ENCODE results near the gene MCF2L.

The MCF2L gene

GRCh38 chr13:112951674-112952371 is 17.2 kb upstream of the MCF2L start:
- no peak for DNase-seq

GRCh38 chr13:112952759-112953551 is 16.1 kb upstream of the MCF2L start:
- DNase-seq: no peak

- no peak for DNase-seq
These were observed 15.2 kb upstream of the MCF2L start for GRCh38 chr13:112953591-112954487.

- DNase-seq: no peak
These were observed 14.3 kb upstream of the MCF2L start for GRCh38 chr13:112954488-112955270.

- no peak for DNase-seq
These were observed 13.6 kb upstream of the MCF2L start for GRCh38 chr13:112955271-112955937.

- DNase-seq: no peak
These were observed 13.1 kb upstream of the MCF2L start for GRCh38 chr13:112955956-112956355.

GRCh38 chr13:112956571-112957294 is 12.3 kb upstream of the MCF2L start:
- no peak for DNase-seq

GRCh38 chr13:112957295-112957677 is 11.7 kb upstream of the MCF2L start:
- DNase-seq: no peak

- DNase-seq: no peak
These were observed 10.7 kb upstream of the MCF2L start for GRCh38 chr13:112958127-112958989.

GRCh38 chr13:112959206-112959605 is 9.8 kb upstream of the MCF2L start:
- DNase-seq: no peak

- DNase-seq: no peak
These were observed 9.1 kb upstream of the MCF2L start for GRCh38 chr13:112959701-112960542.

GRCh38 chr13:112960706-112961105 is 8.3 kb upstream of the MCF2L start:
- no peak for DNase-seq

- no peak for DNase-seq
These were observed 7.3 kb upstream of the MCF2L start for GRCh38 chr13:112961457-112962369.

GRCh38 chr13:112962396-112962795 is 6.6 kb upstream of the MCF2L start:
- DNase-seq: no peak

GRCh38 chr13:112962911-112963625 is 5.9 kb upstream of the MCF2L start:
- DNase-seq: no peak

GRCh38 chr13:112963641-112964040 is 5.4 kb upstream of the MCF2L start:
- DNase-seq: no peak

GRCh38 chr13:112964971-112965492 is 4.0 kb upstream of the MCF2L start:
- no peak for DNase-seq

Data from NCI-H1436 treated with DMSO at 0.1 percent for 48 hours (cell line).